Measurements from ENCODE around the gene PSMG1.

PSMG1 gene

GRCh38 chr21:39184050-39184980 lies 1.1 kb upstream of the PSMG1 start:
- Mint-ChIP-seq H3K36me3 (ENCODE audit: insufficient read depth) (peaks cover 24% of the 10 kb centered on the region), H3K27me3 (no peaks in the 10 kb centered on the region), H3K4me3 (peak overlapping the region; percentile 97), H3K4me1 (peaks cover 35% of the 10 kb centered on the region), H3K9me3 (no peaks in the 10 kb centered on the region), H3K27ac (ENCODE audit: low read depth) (peak overlapping the region; percentile 98)
- DNase-seq (ENCODE audit: low spot score in 2 of 2) (no peak), ATAC-seq (replicated peaks; ENCODE audit: extremely low read depth, poor library complexity, severe bottlenecking) (no peak)

DNA sequence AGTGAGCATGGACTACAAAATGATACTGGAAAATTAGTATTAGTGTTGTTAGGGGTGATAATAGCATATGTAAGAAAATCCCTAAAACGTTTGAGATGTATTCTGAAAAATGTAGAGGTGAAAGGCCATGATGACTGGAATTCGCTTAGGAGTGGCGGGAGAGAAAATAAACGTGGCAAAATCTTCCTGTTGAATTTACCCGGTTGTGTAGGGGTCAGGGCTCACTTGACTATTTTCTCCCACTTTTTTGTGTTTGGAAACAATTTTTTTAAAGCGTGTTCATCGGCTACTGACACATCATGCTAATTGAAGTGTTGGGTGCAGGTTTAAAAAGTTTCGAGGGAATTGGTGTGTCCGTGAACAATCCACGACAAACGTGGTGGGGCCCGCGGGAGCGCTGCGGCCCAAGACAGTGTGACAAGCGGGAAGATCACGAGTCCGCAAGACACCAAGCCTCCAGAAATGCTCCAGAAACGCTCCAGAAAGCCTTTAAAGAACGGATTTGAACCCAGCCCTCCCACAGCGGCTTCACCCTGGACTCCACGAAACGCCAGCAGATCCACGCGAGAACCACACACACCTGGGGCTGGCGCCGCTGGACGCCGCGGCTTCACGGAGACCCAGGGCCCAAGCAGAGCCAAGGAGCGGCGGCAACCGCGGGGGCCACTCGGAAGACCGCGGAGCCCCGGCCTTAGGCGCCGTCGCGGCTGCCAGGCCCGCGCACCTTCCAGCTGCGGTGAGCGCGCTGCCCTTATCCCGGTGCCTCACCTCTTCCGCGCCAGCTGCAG lies 573 bp downstream of the PSMG1 start:
- H3K36me3 Mint-ChIP-seq (ENCODE audit: insufficient read depth), result peaks cover 25% of the 10 kb centered on the region
- peaks cover 40% of the 10 kb centered on the region for H3K4me1 Mint-ChIP-seq
- peak in 1 of 2 donors; percentile 18 for DNase-seq (ENCODE audit: low spot score in 2 of 2)

DNA sequence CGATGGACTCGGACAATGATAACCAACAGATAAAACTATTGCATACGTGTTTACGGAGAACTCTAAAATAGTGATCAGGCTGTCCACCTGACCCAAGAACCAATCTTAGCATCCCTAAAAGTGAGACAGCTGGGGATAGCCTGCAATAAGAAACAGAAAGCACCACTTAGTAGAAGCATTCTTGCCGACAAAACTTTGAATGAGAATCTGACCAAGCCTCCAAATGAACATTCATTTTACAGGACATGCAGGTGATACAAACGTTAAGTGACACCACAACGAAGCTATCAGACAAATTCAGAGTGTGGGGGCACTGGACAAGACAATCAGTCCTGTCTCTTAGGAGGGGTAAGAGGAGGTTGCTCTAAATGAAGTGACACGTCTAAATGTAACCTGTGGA lies 1.2 kb downstream of the PSMG1 start:
- ATAC-seq (replicated peaks; ENCODE audit: extremely low read depth, poor library complexity, severe bottlenecking) (no peak), DNase-seq (ENCODE audit: low spot score in 2 of 2) (no peak)
- Mint-ChIP-seq H3K27me3 (no peaks in the 10 kb centered on the region), H3K4me1 (peaks cover 40% of the 10 kb centered on the region), H3K27ac (ENCODE audit: low read depth) (peak overlapping the region; percentile 98), H3K36me3 (ENCODE audit: insufficient read depth) (peaks cover 25% of the 10 kb centered on the region), H3K4me3 (peak overlapping the region; percentile 97), H3K9me3 (no peaks in the 10 kb centered on the region)

More for the DNA sequence above, 573 bp downstream of the PSMG1 start:
- H3K27ac Mint-ChIP-seq (ENCODE audit: low read depth), result peak overlapping the region; percentile 98
- peak overlapping the region; percentile 97 for H3K4me3 Mint-ChIP-seq
- no peaks in the 10 kb centered on the region for H3K9me3 Mint-ChIP-seq
- peak; percentile 47 for ATAC-seq (replicated peaks; ENCODE audit: extremely low read depth, poor library complexity, severe bottlenecking)
- no peaks in the 10 kb centered on the region for H3K27me3 Mint-ChIP-seq

DNA sequence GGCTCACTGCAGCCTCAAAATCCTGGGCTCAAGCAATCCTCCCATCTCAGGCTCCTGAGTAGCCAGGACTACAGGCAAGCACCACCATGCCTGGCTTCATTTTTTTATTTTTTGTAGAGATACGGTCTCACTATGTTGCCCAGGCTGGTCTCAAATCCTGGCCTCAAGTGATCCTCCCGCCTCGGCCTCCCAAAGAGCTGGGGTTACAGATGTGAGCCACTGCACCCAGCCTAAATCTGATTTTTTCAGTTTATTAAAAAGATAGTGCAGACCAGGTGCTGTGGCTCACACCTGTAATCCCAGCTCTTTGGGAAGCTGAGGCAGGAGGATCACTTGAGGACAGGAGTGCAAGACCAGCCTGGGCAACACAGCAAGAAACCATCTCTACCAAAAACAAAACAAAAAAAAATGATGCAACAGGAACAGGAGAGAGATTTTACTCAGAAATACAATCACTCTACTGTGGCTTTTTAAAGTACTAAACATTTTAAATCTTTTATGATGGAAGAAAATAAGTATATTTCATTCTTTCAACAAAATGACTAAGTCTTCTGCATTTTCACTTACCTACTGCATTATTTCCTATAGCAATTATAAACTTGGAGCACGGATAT lies 1.9 kb downstream of the PSMG1 start:
- ATAC-seq (replicated peaks; ENCODE audit: extremely low read depth, poor library complexity, severe bottlenecking) (no peak), DNase-seq (ENCODE audit: low spot score in 2 of 2) (no peak)
- H3K27me3 Mint-ChIP-seq, result no peaks in the 10 kb centered on the region
- no peak overlapping the region for H3K4me3 Mint-ChIP-seq
- no peak overlapping the region for H3K27ac Mint-ChIP-seq (ENCODE audit: low read depth)
- H3K4me1 Mint-ChIP-seq, result peaks cover 40% of the 10 kb centered on the region
- H3K9me3 Mint-ChIP-seq, result no peaks in the 10 kb centered on the region
- peaks cover 25% of the 10 kb centered on the region for H3K36me3 Mint-ChIP-seq (ENCODE audit: insufficient read depth)

DNA sequence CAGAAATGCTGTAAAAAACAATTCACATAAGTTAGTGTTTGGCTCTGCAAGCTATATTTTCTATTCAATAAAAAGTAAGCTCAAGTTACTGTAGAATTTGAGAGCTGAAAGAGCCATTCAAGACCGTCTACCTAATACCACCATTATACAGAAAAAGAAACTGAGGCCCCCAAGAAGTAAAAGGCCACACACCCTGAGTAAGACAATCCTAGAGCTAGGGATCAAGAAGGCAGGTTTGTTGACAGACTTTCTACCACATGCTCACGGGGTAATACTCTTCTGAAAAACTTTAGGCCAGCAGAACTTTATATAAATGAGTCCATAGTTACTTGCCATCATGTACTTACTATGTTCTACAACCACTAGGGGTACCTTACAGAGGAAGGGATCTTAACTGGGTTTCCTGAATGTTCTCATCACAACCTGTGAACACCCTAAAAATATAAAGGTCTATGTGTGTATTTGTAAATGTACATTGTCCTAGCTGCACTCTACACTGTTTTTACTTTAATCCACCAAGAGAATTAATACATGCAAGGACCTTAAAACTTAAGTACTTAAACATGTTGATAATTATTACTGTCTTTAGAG lies 2.7 kb downstream of the PSMG1 start:
- Mint-ChIP-seq H3K9me3 (no peaks in the 10 kb centered on the region), H3K4me3 (no peak overlapping the region), H3K36me3 (ENCODE audit: insufficient read depth) (peaks cover 27% of the 10 kb centered on the region), H3K27me3 (no peaks in the 10 kb centered on the region), H3K4me1 (peaks cover 46% of the 10 kb centered on the region), H3K27ac (ENCODE audit: low read depth) (no peak overlapping the region)
- DNase-seq (ENCODE audit: low spot score in 2 of 2) (no peak), ATAC-seq (replicated peaks; ENCODE audit: extremely low read depth, poor library complexity, severe bottlenecking) (no peak)

GRCh38 chr21:39178421-39178820 lies 4.8 kb downstream of the PSMG1 start:
- Mint-ChIP-seq H3K36me3 (ENCODE audit: insufficient read depth) (peaks cover 27% of the 10 kb centered on the region), H3K4me3 (no peak overlapping the region), H3K4me1 (peaks cover 31% of the 10 kb centered on the region), H3K9me3 (no peaks in the 10 kb centered on the region), H3K27me3 (no peaks in the 10 kb centered on the region), H3K27ac (ENCODE audit: low read depth) (no peak overlapping the region)
- DNase-seq (ENCODE audit: low spot score in 2 of 2) (no peak), ATAC-seq (replicated peaks; ENCODE audit: extremely low read depth, poor library complexity, severe bottlenecking) (no peak)

- Mint-ChIP-seq H3K4me3 (no peak overlapping the region), H3K27me3 (no peaks in the 10 kb centered on the region), H3K36me3 (ENCODE audit: insufficient read depth) (peaks cover 19% of the 10 kb centered on the region), H3K4me1 (peaks cover 18% of the 10 kb centered on the region), H3K9me3 (no peaks in the 10 kb centered on the region), H3K27ac (ENCODE audit: low read depth) (peak overlapping the region; percentile 50)
- no peak for DNase-seq (ENCODE audit: low spot score in 2 of 2)
- ATAC-seq (replicated peaks; ENCODE audit: extremely low read depth, poor library complexity, severe bottlenecking), result no peak
Measured at GRCh38 chr21:39176271-39176709, 7.0 kb downstream of the PSMG1 start.

- peak overlapping the region; percentile 50 for H3K27ac Mint-ChIP-seq (ENCODE audit: low read depth)
- ATAC-seq (replicated peaks; ENCODE audit: extremely low read depth, poor library complexity, severe bottlenecking), result no peak
- peaks cover 15% of the 10 kb centered on the region for H3K4me1 Mint-ChIP-seq
- no peak overlapping the region for H3K4me3 Mint-ChIP-seq
- H3K27me3 Mint-ChIP-seq, result no peaks in the 10 kb centered on the region
- no peaks in the 10 kb centered on the region for H3K9me3 Mint-ChIP-seq
- no peak for DNase-seq (ENCODE audit: low spot score in 2 of 2)
- H3K36me3 Mint-ChIP-seq (ENCODE audit: insufficient read depth), result peaks cover 17% of the 10 kb centered on the region
Measured at GRCh38 chr21:39175665-39176064, 7.6 kb downstream of the PSMG1 start.

GRCh38 chr21:39175154-39175553 lies 8.1 kb downstream of the PSMG1 start:
- Mint-ChIP-seq H3K4me3 (no peak overlapping the region), H3K27me3 (no peaks in the 10 kb centered on the region), H3K27ac (ENCODE audit: low read depth) (no peak overlapping the region), H3K4me1 (peaks cover 10% of the 10 kb centered on the region), H3K36me3 (ENCODE audit: insufficient read depth) (peaks cover 14% of the 10 kb centered on the region), H3K9me3 (no peaks in the 10 kb centered on the region)
- ATAC-seq (replicated peaks; ENCODE audit: extremely low read depth, poor library complexity, severe bottlenecking), result no peak
- DNase-seq (ENCODE audit: low spot score in 2 of 2), result no peak

DNA sequence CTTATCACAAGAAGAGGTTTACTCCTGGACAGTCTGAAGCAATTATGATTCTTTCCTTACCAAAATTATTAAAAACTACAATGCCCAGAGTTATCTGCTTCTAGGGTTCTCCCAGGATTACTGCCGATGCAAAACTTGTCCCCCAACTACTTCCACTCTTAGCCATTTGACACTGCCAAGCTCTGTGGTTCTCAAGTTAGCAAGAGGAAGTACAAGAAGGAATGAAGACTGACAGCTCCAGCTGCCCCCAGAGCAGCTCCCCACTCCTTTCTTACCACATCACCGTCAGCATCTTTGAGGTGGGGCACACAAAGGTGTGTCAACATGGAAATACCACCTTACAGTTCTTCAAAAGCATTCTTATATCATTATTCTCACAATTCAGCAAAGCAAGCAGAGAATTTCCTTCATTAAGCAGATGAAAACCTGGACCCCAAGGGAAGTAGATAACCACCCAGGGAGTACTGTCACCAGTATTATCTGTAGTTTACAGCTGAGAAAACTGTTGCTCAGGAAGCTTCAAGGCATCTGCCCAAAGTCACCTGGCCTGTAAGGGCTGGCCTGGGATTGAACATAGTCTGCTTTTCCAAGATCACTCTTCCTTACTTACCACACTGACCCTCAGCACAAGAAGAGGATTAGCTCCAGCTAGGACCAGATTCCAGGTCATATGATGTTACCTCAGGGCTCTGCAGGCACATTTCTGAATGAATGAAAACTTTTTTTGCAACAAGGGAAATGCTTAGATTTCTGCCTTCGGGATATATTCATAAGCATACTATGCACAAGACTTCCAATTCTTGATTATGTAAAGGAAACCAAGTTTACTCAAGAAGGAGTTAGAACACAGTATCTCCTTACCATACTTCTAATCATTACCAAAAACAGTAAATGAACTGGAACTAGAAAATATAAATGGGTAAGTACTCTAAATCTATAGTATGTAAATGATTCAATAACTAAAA lies 9.3 kb downstream of the PSMG1 start:
- peaks cover 14% of the 10 kb centered on the region for H3K36me3 Mint-ChIP-seq (ENCODE audit: insufficient read depth)
- DNase-seq (ENCODE audit: low spot score in 2 of 2), result no peak

DNA sequence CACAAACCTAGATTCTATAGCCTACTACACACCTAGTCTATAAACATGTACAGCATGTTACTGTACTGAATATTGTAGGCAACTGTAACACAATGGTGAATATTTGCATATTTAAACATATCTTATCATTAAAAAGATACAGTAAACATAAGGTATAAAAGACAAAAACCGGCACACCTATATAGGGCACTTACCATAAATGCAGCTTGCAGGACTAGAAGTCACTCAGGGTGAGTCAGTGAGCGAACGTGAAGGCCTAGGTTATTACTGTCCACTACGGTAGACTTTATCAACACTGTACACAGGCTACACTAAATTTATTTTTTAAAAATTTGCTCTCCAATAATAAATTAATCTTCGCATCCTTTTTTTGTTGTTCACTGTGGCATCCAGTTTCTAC lies 13.3 kb downstream of the PSMG1 start:
- Mint-ChIP-seq H3K36me3 (ENCODE audit: insufficient read depth) (peaks cover 9% of the 10 kb centered on the region), H3K27ac (ENCODE audit: low read depth) (no peak overlapping the region), H3K27me3 (peaks cover 8% of the 10 kb centered on the region), H3K9me3 (no peaks in the 10 kb centered on the region), H3K4me3 (no peak overlapping the region), H3K4me1 (no peaks in the 10 kb centered on the region)
- DNase-seq (ENCODE audit: low spot score in 2 of 2) (no peak), ATAC-seq (replicated peaks; ENCODE audit: extremely low read depth, poor library complexity, severe bottlenecking) (no peak)

More for the DNA sequence above, 9.3 kb downstream of the PSMG1 start:
- Mint-ChIP-seq H3K9me3 (no peaks in the 10 kb centered on the region), H3K27ac (ENCODE audit: low read depth) (peak overlapping the region; percentile 53), H3K4me1 (peaks cover 8% of the 10 kb centered on the region), H3K4me3 (no peak overlapping the region), H3K27me3 (no peaks in the 10 kb centered on the region)
- ATAC-seq (replicated peaks; ENCODE audit: extremely low read depth, poor library complexity, severe bottlenecking), result no peak
